ENCODE measurements around the gene NDRG4.

Gene NDRG4

GRCh38 chr16:58495521-58496331, 4.2 kb upstream of the NDRG4 start:
- DNase-seq (ENCODE audit: low spot score), result no peak

DNA sequence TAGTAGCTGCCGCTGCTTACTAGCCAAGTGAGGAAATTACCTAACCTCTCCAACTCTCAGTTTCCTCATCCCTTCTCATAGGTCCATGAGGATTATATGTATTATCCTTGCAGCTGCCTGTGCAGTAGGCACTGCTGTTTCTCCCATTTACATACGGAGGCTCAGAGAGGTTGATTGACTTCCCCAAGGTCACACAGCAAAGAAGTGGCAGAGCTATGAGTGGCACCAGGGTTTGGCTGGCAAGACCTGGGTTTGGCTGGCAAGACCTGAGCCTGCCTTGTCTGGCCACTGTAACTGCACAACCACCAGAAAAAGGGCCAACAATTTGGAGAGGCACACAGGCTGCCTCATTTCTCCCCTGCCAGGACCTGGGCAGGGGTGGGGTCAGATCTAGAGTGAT, 2.5 kb upstream of the NDRG4 start:
- no peak for DNase-seq (ENCODE audit: low spot score)

- DNase-seq (ENCODE audit: low spot score), result no peak
Measured at GRCh38 chr16:58497935-58498334, 2.0 kb upstream of the NDRG4 start.

- DNase-seq (ENCODE audit: low spot score), result no peak
Measured at GRCh38 chr16:58498341-58499091, 1.4 kb upstream of the NDRG4 start.

DNA sequence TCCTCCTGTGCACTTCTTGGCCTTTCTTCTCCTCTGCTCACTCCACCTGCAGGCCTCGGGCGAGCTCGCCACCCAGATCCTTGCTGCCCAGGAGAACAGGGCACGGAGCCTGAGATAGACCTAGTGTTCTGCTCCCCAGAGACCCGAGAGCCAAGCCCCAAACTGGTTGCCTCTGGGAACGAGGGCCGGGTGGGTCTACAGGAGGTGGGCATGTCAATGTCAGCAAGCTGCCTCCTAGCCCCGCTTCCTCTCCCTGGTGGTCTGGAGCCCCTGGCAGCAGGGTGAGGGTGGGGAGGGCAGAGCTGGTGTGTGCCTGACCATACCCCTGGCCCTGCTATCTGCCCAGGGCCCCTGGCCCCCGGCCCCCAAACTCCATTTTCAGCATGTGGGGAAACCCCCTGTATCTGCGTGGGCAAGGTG, 841 bp upstream of the NDRG4 start:
- DNase-seq (ENCODE audit: low spot score), result no peak

- DNase-seq (ENCODE audit: low spot score), result no peak
Measured at GRCh38 chr16:58500430-58501241, 693 bp downstream of the NDRG4 start.

- no peak for DNase-seq (ENCODE audit: low spot score)
Measured at GRCh38 chr16:58501242-58502131, 1.5 kb downstream of the NDRG4 start.

- no peak for DNase-seq (ENCODE audit: low spot score)
Measured at GRCh38 chr16:58502217-58502921, 2.4 kb downstream of the NDRG4 start.

GRCh38 chr16:58503166-58503862, 3.4 kb downstream of the NDRG4 start:
- DNase-seq (ENCODE audit: low spot score), result no peak

DNA sequence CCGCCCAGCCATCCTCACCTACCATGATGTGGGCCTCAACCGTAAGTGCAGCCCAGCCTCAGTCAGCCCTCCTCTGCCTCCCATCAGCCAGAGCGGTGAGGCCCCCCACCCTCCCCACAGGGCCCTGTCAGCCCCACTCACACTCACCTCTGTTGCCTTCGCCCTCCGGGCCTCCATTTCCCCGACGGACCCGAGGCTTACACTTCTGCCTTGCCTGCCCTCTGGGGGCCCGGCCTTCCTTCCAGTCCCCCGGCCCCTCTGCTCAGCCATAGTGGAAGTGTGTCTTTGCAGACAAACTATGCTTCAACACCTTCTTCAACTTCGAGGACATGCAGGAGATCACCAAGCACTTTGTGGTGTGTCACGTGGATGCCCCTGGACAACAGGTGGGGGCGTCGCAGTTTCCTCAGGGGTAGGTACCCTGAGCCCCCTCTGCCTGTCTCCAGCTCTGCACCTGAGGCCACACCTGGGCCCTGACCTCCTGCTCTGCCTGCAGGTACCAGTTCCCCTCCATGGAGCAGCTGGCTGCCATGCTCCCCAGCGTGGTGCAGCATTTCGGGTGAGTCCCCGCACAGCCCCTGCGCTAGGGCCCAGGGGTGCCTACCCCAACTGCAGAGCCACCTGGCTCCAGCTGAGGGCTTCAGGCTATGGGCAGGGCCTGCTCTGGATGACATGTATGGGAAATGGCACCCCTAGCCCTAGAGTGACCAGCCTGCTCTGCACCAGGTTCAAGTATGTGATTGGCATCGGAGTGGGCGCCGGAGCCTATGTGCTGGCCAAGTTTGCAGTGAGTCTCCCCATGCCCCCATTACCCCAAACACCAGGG, 4.1 kb downstream of the NDRG4 start:
- no peak for DNase-seq (ENCODE audit: low spot score)

GRCh38 chr16:58506241-58507194, 6.6 kb downstream of the NDRG4 start:
- no peak for DNase-seq (ENCODE audit: low spot score)

- no peak for DNase-seq (ENCODE audit: low spot score)
Measured at GRCh38 chr16:58507195-58507962, 7.4 kb downstream of the NDRG4 start.

DNA sequence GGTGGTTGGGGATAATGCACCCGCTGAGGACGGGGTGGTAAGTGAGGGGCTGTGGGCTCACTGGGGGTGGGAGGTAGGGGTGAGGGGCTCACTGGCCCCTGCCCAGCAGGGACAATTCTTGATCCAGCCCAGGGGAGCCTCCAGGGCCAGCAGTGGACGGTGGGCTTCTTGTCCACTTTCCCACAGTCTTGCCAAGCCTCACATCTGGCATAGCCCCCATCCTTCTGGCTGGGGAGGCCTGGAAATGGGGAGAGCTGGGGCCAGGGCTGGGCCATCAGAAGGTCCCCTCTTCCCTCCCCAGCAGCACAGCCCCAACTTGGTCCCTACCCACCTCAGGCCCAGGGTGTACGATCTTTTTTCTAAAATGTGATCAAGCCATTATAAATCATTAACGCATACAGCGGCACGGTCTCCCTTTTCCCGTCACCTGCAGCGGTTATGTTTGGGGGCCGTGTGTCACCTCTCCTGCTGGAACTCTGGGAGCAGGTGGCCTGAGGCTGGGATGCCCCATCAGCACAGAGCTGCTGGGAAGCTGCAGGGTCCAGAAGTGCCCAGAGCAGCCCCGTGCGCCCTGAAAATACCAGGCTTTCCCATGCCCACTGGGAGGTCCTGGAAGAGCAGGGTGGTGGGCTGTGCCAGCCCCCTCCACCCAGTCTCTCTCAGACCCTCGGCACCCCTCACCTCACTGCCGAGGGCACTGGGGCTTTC, 8.2 kb downstream of the NDRG4 start:
- no peak for DNase-seq (ENCODE audit: low spot score)

DNA sequence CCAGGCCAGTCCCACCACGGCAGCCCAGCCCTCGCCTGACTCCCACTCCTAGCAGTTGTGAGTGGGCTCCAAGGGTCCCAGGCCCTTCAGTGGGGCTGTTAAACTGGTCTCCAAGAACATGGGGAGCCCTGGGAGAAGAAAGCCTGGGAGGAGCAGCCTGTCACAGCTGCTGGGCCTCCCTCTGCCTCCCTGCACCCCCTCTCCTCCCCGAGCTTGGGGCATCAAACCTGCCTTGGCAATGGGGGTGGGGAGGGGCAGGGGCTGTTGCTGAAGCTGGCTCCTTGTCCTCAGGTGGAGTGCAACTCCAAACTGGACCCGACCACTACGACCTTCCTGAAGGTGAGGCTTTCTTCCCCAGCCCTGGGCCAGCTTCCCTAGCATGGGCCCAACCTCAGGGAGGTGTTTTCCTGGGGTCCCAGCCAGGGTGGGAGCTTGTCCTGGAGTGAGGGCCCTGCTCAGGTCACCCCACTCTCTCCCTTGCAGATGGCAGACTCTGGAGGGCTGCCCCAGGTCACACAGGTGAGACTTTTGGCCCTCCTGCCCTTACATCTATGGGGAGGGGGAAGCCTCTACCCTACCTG, 8.8 kb downstream of the NDRG4 start:
- DNase-seq (ENCODE audit: low spot score), result no peak

GRCh38 chr16:58509256-58510096, 9.5 kb downstream of the NDRG4 start:
- no peak for DNase-seq (ENCODE audit: low spot score)

All from AG08395 (cell line).